Measurements from ENCODE around the gene EHMT1.
"Not testable (repeated sequence)": the region's sequence is repeated elsewhere in the genome, so short reads cannot be mapped to it uniquely, and the experiment has no call there.

Gene EHMT1

GRCh38 chr9:137619240-137620047, 639 bp downstream of the EHMT1 start:
- no peak for DNase-seq

GRCh38 chr9:137620048-137620405, 1.2 kb downstream of the EHMT1 start:
- DNase-seq = no peak

DNA sequence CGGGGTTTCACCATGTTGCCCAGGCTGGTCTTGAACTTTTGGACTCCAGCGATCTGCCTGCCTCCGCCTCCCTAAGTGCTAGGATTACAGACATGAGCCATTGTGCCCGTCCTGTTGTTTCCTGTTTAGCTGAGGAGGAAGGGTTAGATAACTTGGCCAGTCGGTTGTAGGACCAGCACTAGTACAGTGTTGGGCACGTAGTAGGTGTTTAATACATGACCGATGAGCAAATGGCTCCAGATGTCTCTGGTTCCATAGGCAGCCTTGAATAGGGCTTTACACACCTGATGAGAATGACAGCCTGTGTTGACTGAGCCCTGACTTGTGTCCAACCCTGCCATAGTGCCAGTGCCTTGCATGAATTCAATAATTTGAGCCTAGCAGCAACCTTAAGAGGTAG, 1.8 kb downstream of the EHMT1 start:
- no peak for DNase-seq

- no peak for DNase-seq
These were observed 2.4 kb downstream of the EHMT1 start for GRCh38 chr9:137621131-137621757.

DNA sequence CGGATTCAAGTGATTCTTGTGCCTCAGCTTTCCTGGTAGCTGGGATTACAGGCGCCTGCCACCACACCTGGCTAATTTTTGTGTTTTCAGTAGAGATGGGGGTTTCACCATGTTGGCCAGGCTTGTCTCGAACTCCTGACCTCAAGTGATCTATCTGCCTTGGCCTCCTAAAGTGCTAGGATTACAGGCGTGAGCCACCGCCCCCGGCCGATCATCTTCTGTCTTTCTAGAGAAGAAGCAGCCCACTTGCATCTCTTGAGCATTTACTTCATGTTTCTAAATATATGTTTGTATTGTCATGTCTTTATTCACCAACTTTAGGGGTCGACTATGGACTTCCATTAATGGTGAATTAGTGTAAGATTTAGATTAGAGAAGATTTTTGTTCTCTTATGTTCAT, 3.4 kb downstream of the EHMT1 start:
- not testable (repeated sequence) for DNase-seq

DNA sequence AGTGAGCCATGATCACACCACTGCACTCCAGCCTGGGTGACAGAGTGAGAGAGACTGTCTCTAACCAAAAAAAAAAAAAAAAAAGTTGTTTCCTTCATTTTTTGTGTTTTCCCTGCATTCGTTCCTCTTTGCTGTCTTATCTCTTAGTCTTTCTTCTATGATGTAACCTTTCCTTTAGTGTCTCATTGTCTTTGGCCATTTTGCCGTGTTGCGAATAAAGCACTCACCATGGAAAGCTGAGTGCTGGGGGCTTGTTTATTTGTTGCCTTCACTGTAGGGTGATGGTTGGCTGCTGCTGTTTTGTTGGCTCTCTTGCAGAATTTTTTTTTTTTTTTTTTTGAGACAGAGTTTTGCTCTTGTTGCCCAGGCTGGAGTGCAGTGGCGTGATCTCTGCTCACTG, 7.7 kb downstream of the EHMT1 start:
- no peak for DNase-seq

DNA sequence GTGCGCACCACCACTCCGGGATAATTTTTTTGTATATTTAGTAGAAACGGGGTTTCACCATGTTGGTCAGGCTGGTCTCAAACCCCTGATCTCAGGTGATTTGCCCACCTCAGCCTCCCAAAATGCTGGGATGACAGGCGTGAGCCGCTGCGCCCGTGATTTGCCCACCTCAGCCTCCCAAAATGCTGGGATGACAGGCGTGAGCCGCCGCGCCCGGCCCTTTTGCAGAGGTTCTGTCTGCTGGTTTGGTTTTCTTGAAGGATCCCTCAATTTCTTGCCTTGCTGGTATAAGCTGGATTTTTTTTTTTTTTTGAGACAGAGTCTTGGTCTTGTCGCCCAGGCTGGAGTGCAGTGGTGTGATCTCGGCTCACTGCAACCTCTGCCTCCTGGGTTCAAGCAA, 8.6 kb downstream of the EHMT1 start:
- not testable (repeated sequence) for DNase-seq

- DNase-seq = no peak
These were observed 11.3 kb downstream of the EHMT1 start for GRCh38 chr9:137630126-137630525.

DNA sequence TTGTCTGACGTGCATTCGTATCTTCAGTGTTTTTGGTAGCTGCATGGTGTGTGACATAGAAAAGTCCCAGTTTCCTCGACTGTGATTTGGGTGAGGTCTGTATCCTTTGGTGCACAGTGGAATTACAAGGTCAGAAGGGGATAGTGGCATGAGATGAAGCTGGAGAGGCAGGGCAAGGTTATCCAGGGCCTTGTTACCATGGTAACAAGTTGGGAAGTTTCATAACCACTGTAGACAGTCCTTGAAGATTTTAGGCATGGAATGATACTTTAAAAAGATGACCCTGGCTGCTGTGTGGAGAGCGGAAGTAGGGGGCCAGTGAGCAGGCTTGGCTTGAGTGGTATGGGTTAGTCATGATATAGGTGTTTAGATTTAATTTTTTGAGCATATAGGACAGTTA, 11.9 kb downstream of the EHMT1 start:
- no peak for DNase-seq

DNA sequence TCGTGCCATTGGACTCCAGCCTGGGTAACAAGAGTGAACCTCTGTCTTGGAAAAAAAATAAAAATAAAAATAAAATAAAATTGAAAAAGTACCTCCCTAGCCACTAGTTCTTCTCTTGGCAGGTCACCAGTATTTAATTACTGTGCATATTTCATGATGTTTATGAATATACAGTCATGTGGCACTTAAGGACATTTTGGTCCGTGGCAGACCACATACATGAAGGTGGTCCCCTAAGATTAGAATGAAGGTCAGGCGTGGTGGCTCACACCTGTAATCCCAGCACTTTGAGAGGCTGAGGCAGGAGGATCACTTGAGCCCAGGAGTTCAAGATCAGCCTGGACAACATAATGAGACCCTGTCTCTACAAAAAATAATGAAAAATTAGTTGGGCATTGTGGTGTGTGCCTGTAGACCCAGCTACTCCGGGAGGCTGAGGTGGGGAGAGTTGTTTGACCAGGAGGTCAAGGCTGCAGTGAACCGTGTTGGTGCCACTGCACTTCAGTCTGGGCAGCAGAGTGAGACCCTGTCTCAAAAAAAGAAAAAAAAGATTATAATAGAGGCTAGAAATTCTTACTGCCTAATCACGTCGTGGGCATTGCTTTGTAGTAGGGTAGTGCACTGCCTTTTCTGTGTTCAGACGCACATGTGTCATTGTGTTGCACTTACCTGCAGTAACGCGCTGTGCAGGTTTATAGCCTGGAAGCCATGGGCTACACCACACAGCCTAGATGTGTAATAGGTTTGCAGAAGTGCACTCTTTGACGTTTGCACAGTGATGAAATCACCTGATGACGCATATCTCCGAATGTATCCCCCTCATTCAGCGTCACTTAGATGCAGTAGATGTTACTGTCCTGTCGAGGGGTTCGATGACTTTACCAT, 12.8 kb downstream of the EHMT1 start:
- DNase-seq = no peak

DNA sequence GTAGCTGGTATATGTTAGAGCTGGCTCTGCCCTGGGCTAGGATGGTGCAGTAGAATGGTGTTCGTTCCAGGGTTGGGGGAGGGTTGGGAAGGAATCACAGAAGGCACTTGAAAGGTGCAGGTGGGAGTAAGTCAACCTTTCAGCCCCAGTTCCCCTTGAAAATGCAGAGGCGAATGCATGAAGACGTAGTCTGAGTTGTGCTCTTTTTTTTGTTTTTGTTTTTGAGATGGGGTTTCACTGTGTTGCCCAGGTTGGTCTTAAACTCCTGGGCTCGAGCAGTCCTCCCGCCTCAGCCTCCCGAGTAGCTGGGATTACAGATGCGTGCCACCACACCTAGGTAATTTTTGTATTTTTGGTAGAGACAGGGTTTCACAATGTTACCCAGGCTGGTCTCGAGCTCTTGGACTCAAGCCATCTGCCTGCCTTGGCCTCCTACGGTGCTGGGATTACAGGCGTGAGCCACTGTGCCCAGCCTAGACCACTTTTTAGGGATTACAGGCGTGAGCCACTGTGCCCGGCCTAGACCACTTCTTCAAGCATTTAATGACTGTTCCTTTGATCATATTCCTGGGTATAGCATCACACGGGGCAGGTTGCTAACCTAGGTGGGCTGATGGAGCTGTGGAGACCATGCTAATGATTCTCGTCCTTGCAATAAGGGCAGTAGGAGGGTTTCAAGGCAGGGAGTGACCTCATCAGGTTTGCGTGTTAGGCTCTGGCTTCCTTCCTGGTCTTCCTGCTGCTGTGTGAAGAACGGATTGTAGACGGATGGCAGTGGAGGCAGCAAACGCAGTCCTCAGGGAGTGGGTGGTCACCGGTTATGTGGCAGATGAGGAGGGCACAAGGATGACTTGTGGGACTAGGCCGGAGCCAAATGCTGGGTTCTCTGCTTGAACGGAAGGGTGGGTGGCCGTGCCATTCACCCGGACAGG, 13.7 kb downstream of the EHMT1 start:
- DNase-seq = no peak

DNA sequence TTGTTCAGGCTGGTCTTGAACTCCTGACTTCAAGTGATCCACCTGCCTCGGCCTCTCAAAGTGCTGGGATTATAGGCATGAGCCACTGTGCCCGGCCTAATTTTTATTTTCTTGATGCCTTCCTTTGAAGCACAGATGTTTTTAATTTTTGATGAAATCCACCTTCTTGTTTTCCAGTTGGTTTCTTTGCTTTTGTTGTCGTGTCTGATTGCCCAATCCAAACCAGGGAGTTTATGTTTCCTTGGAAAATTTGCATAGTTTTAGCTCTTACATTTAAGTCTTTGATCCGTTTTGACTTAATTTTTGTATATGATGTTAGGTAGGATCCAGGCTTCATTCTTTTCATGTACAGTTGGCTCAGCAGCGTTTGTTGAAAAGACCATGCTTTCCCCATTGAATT, 15.2 kb downstream of the EHMT1 start:
- no peak for DNase-seq

DNA sequence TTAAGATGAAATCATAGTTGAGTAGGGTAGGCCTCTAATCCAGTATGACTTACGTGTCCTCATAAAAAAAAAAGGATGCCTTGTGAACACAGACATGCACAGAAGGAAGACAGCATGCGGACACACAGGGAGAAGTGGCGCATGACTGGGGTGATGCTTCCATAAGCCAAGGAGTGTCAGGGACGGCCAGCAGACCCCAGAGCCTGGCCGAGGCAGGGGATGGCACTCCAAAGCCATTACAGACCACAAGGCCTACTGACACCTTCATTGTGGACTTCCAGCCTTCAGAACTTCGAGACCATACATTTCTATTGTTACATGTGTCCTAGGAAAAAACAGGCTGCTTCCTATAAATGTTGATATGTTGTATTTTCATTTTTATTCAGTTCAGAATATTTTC, 19.9 kb downstream of the EHMT1 start:
- no peak for DNase-seq

DNA sequence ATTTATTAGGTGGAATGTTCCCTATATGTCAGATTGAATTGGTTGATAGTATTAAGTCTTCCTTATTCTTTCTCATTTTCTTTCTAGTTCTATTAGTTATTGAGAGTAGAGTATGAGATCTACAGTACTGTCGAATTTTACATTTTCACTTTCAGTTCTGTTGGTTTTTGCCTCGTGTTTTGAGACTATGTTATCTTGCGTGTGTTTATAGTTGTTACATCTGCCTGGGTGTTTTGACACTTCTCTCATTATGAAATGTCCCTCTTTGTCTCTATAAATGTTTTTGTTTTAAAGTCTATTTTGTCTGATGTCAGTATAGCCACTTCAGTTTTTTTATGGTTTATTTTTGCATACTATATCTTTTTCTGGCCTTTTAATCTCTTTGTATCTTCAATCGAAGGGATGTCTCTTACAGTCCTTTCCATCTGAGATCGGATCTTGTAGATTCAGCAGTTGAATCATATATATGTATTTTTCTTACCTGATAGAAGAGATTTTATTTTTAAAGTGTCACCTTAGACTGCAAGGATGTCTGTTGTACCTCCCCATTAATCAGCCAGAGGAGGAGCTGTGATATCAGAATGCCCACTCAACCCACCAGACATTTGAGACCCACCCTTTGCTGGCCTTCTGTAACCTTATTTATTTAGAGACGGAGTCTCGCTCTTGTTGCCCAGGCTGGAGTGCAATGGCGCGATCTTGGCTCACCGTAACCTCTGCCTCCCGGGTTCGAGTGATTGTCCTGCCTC, 20.7 kb downstream of the EHMT1 start:
- no peak for DNase-seq

- no peak for DNase-seq
These were observed 22.1 kb downstream of the EHMT1 start for GRCh38 chr9:137640862-137641261.

DNA sequence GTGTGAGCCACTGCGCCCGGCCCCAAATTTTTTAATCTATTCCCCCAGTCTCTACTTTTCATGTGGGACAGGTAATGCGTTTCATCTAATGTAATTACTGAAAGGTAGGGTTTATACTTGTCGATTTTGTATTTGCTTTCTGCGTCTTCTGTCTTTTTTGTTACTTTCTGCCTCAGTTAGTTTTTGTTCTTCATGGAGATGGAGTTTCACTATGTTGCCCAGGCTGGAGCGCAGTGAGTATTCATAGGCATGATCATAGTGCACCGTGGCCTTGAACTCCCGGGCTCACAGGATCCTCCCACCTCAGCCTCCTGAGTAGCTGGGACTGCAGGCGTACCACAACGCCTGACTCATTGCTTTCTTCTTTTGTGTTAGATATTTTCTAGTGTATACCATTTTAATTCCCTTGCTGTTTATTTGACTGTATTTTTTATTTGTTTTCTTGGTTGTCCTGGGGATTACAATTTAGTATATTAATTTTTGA, 23.4 kb downstream of the EHMT1 start:
- no peak for DNase-seq

GRCh38 chr9:137642892-137643291, 24.1 kb downstream of the EHMT1 start:
- DNase-seq = no peak

DNA sequence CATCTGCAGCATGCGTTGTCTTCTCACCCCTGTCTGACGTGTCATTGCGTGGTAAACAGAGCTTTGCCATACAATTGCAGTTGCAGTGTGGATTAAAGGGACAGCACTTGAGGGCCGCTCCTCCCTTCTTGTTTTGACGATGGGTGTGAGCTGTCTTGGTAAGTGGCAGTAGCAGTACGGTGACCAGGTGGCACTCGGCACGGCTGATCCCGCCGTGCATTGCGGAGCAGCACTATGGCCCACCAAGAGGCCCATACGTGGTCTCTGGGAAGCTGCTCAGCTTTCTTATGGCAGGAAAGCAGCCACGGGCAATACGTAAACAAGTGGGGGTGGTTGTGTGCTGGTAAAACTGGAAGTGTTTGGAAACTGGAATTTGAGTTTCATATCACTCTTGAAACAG, 25.1 kb downstream of the EHMT1 start:
- DNase-seq = no peak

- DNase-seq = peak; percentile 65
These were observed 26.4 kb downstream of the EHMT1 start for GRCh38 chr9:137645211-137645610.

- DNase-seq = no peak
These were observed 27.5 kb downstream of the EHMT1 start for GRCh38 chr9:137646341-137646740.

DNA sequence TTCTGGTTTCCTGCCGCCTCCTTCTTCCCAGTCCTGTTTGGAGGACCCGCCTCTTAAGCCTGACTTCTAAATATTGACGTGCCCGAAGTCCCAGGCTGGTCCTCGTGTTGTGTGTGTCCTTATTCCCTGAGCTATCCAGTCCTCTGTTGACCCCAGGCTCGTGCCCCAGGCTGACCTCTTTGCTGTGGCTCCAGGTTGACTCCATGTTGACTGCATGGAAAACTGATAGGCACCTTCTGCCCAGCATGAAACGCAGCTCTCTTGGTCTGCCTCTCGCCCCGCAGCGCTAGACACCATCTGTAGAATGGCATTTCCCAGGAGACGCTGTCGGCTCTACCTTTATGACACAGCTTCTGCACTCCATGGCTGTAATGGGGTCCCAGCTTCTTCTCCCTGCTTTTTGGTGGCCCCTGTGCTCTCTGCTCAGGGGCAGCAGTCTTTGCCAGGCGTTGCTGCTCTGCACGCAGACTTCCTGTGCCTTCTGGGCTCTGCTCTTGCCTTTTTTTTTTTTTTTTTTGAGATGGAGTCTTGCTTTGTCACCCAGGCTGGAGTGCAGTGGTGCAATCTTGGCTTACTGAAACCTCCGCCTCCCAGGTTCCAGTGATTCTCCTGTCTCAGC, 28.4 kb downstream of the EHMT1 start:
- DNase-seq = no peak

Measured in NCI-H510A treated with DMSO at 0.1 percent for 48 hours (cell line).